Muscle layer of colon (tissue), 2 donors: Measurements from ENCODE around the gene XRCC6.

ENCODE experiments used
- H3K27ac ChIP-seq: one replicate; pipeline ENCODE4 v1.7.0; 2013; ENCODE audit warnings: low read depth, mild to moderate bottlenecking, low read length, moderate library complexity
- H3K27me3 ChIP-seq, 2 donors: one replicate each; pipeline ENCODE4 v1.7.0; 2013; ENCODE audit warnings: low read length in 2 of 2, mild to moderate bottlenecking in 2 of 2; ENCODE audit not compliant: insufficient read depth in 2 of 2, control insufficient read depth in 1 of 2
- H3K36me3 ChIP-seq: one replicate; pipeline ENCODE4 v1.7.0; 2013; ENCODE audit warnings: mild to moderate bottlenecking, low read length; ENCODE audit not compliant: insufficient read depth
- H3K4me1 ChIP-seq: one replicate; pipeline ENCODE4 v1.7.0; 2013; ENCODE audit warnings: mild to moderate bottlenecking, low read length; ENCODE audit not compliant: insufficient read depth
- H3K4me3 ChIP-seq, 2 donors: one replicate each; pipeline ENCODE4 v1.7.0; 2013; ENCODE audit warnings: low read length in 2 of 2, low read depth in 1 of 2, mild to moderate bottlenecking in 1 of 2, moderate library complexity in 1 of 2
- H3K9ac ChIP-seq: one replicate; pipeline ENCODE4 v1.7.0; 2013; ENCODE audit warnings: low read length
- H3K9me3 ChIP-seq: one replicate; pipeline ENCODE4 v1.7.0; 2013; ENCODE audit warnings: mild to moderate bottlenecking, low read length
- donor health status: abdominal sarcoma.
- donor health status: Adenocarcinoma of cecum.

Gene XRCC6

GRCh38 chr22:41690476-41690875, 69.4 kb downstream of the XRCC6 start:
- Histone ChIP-seq H3K4me1 (peaks cover 8% of the 10 kb centered on the region), H3K27ac (no peak overlapping the region), H3K9ac (no peak overlapping the region)

GRCh38 chr22:41695211-41695610, 74.1 kb downstream of the XRCC6 start:
- H3K27me3 ChIP-seq, result no peaks in the 10 kb centered on the region
- no peak overlapping the region for H3K27ac ChIP-seq
- peaks cover 6% of the 10 kb centered on the region for H3K36me3 ChIP-seq
- no peaks in the 10 kb centered on the region for H3K9me3 ChIP-seq
- H3K4me1 ChIP-seq, result peaks cover 4% of the 10 kb centered on the region
- no peak overlapping the region for H3K9ac ChIP-seq
- no peak overlapping the region for H3K4me3 ChIP-seq

More at GRCh38 chr22:41690476-41690875, 69.4 kb downstream of the XRCC6 start:
- Histone ChIP-seq H3K9me3 (no peaks in the 10 kb centered on the region), H3K36me3 (peaks cover 6% of the 10 kb centered on the region), H3K27me3 (no peaks in the 10 kb centered on the region), H3K4me3 (no peak overlapping the region)

- Histone ChIP-seq H3K27me3 (no peaks in the 10 kb centered on the region), H3K27ac (peak overlapping the region; percentile 66), H3K4me1 (peaks cover 4% of the 10 kb centered on the region), H3K9ac (no peak overlapping the region), H3K4me3 (peak overlapping the region in 1 of 2 donors; percentile 50), H3K36me3 (peaks cover 6% of the 10 kb centered on the region), H3K9me3 (no peaks in the 10 kb centered on the region)
These were observed 75.6 kb downstream of the XRCC6 start for GRCh38 chr22:41696703-41697102.

GRCh38 chr22:41697126-41697775, 76.2 kb downstream of the XRCC6 start:
- H3K4me3 ChIP-seq, result peak overlapping the region in 1 of 2 donors; percentile 50
- no peaks in the 10 kb centered on the region for H3K9me3 ChIP-seq
- H3K27me3 ChIP-seq, result no peaks in the 10 kb centered on the region
- peaks cover 4% of the 10 kb centered on the region for H3K4me1 ChIP-seq
- peaks cover 6% of the 10 kb centered on the region for H3K36me3 ChIP-seq
- no peak overlapping the region for H3K9ac ChIP-seq
- H3K27ac ChIP-seq, result peak overlapping the region; percentile 66

DNA sequence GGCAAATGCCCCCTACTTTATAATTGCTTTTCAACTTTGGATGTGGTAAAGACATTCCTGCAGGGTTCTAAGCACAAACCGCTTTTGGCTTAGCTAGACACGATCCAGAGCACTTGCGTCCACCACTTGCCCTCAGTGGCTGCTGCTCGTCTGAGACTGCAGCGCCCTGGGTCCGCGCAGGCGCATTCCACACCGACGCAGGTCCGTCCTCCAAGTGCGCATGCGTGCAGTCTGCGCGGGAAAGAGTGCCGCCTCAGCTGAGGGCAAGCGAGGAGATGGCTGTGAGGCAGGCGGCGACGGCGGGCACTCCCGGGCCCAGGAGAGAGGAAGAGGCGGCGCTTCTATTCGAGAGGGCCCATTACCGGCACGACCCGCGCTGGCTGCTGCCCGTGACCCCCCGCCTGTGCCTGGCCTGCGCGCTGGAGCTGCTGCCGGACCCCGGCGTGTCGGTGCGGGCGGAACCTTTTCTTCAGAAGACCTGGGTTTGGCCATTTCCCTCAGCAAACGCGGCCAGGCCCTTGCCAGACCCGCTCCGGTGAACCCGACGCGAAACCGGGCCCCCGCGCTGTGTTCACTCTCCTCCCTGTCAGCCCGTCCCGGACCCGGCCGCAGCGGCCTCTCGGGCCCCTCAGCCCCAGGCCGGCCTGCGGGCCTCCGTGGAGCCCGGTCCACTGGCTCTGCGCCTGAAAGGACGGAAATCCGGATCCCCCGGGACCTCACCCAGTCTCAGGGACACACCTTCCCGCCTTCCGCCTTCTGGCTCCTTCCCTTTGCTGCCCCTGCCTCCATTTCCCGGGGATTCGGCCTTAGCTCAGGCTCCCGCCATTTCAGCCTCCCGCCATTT, 78.4 kb downstream of the XRCC6 start, which contains the start of gene MEI1:
Gene MEI1, plus strand, starts transcription at position 240 of the 844 bp plus-strand sequence. Its CDS starts 36 bp downstream, at position 276.
- peak within 1 kb of the TSS in 1 of 2 donors; percentile 3 for H3K4me3 ChIP-seq
- H3K9ac ChIP-seq, result no peak within 1 kb of the TSS
- no peak within 1 kb of the TSS for H3K27ac ChIP-seq
- H3K9me3 ChIP-seq, result no peaks in the 10 kb centered on the region
- H3K36me3 ChIP-seq, result peaks cover 2% of the 10 kb centered on the region
- peaks cover 4% of the 10 kb centered on the region for H3K4me1 ChIP-seq
- no peaks in the 10 kb centered on the region for H3K27me3 ChIP-seq

DNA sequence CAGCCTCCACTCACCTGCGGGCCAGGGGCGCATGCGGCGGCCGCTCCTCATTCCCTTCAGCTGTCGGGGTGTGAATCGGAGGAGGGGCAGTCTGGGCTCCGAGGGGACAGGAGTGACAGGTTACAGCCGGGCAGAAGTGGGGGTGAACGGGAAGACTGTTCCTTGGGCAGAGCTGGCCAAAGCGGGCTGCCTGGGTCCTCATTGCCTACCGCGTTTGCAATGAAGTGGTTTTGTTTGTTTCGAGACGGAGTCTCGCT, 78.9 kb downstream of the XRCC6 start:
- no peak overlapping the region for H3K9ac ChIP-seq
- H3K4me1 ChIP-seq, result peaks cover 4% of the 10 kb centered on the region
- H3K4me3 ChIP-seq, result no peak overlapping the region
- H3K9me3 ChIP-seq, result no peaks in the 10 kb centered on the region
- no peaks in the 10 kb centered on the region for H3K36me3 ChIP-seq
- H3K27me3 ChIP-seq, result no peaks in the 10 kb centered on the region
- H3K27ac ChIP-seq, result no peak overlapping the region

GRCh38 chr22:41702763-41703162, 81.7 kb downstream of the XRCC6 start:
- H3K4me3 ChIP-seq, result no peak overlapping the region
- H3K4me1 ChIP-seq, result no peaks in the 10 kb centered on the region

GRCh38 chr22:41709341-41709740, 88.2 kb downstream of the XRCC6 start:
- no peaks in the 10 kb centered on the region for H3K27me3 ChIP-seq
- no peaks in the 10 kb centered on the region for H3K36me3 ChIP-seq
- H3K9me3 ChIP-seq, result no peaks in the 10 kb centered on the region
- H3K4me3 ChIP-seq, result no peak overlapping the region
- H3K9ac ChIP-seq, result no peak overlapping the region
- H3K4me1 ChIP-seq, result no peaks in the 10 kb centered on the region
- no peak overlapping the region for H3K27ac ChIP-seq

More at GRCh38 chr22:41702763-41703162, 81.7 kb downstream of the XRCC6 start:
- Histone ChIP-seq H3K9ac (no peak overlapping the region), H3K36me3 (no peaks in the 10 kb centered on the region), H3K27ac (no peak overlapping the region), H3K27me3 (no peaks in the 10 kb centered on the region), H3K9me3 (no peaks in the 10 kb centered on the region)

- H3K27ac ChIP-seq, result no peak overlapping the region
- H3K4me3 ChIP-seq, result no peak overlapping the region
- H3K9me3 ChIP-seq, result no peaks in the 10 kb centered on the region
- no peaks in the 10 kb centered on the region for H3K27me3 ChIP-seq
- H3K9ac ChIP-seq, result no peak overlapping the region
- H3K36me3 ChIP-seq, result no peaks in the 10 kb centered on the region
- no peaks in the 10 kb centered on the region for H3K4me1 ChIP-seq
These were observed 91.9 kb downstream of the XRCC6 start for GRCh38 chr22:41713004-41713403.
